IMR-90 (cell line): ENCODE data around the gene HDAC9. TPM values are rescaled to one million over a fixed set of nuclear protein-coding genes. Genes with fewer than 3 reads are reported as not detected.
A peak's percentile ranks its signal among the peaks of the same experiment; 100 is the strongest.

ENCODE experiments used
- ATAC-seq: fragments of 200-7000 bp; cut with Tn5 transposase; 2 replicates; pipeline ENCODE4 v1.9.1; 2020; ENCODE audit warnings: low read depth, mild to moderate bottlenecking, moderate library complexity
- BruUV-seq: library from RNA; stranded (reverse); fragments of 400-500 nt; replicated peaks from 2 replicates; lab custom pipeline; 2021; lab: Mats Ljungman, UMichigan
- CTCF ChIA-PET: fragments of 300-600 bp; formaldehyde crosslinking; extraction: SDS; loops from one replicate; lab custom pipeline; 2021; ENCODE audit warnings: antibody characterized with exemption; lab: Yijun Ruan, JAX
- POLR2A ChIA-PET: fragments of 300-600 bp; sonication (Branson Sonifier 250); formaldehyde crosslinking; loops from one replicate; lab custom pipeline; 2022; ENCODE audit warnings: antibody characterized with exemption; ENCODE audit not compliant: unreplicated experiment; lab: Charles Lee
- DNase-seq: peaks from one replicate; pipeline ENCODE4 v3.0.0; 2013
- H2AFZ ChIP-seq: replicated peaks from 2 replicates; pipeline ENCODE3; 2013; ENCODE audit warnings: low read length, mild to moderate bottlenecking; ENCODE audit not compliant: poor library complexity
- H2AK5ac ChIP-seq: 2 replicates; pipeline ENCODE4 v1.6.1; 2013; ENCODE audit warnings: low read depth, low read length, inconsistent platforms
- H2AK9ac ChIP-seq: replicated peaks from 2 replicates; pipeline ENCODE3; 2013; ENCODE audit warnings: mild to moderate bottlenecking, low read depth, low read length, moderate library complexity; ENCODE audit not compliant: poor library complexity
- H2BK120ac ChIP-seq: 2 replicates; pipeline ENCODE4 v1.6.1; 2013; ENCODE audit warnings: low read depth, low read length, inconsistent platforms
- H2BK15ac ChIP-seq: 3 replicates; pipeline ENCODE4 v1.6.1; 2013; ENCODE audit warnings: low read depth, low read length, inconsistent platforms
- H2BK20ac ChIP-seq: 2 replicates; pipeline ENCODE4 v1.6.1; 2013; ENCODE audit warnings: low read depth, mild to moderate bottlenecking, inconsistent platforms, low read length, moderate library complexity
- H2BK5ac ChIP-seq: 2 replicates; pipeline ENCODE4 v1.6.1; 2013; ENCODE audit warnings: mild to moderate bottlenecking, low read depth, low read length, inconsistent platforms; ENCODE audit not compliant: poor library complexity, severe bottlenecking
- H3K14ac ChIP-seq: replicated peaks from 2 replicates; pipeline ENCODE4 v1.6.1; 2013; ENCODE audit warnings: low read depth, low read length, inconsistent platforms
- H3K18ac ChIP-seq: 2 replicates; pipeline ENCODE4 v1.6.1; 2013; ENCODE audit warnings: low read depth, low read length, control low read depth
- H3K23ac ChIP-seq: 2 replicates; pipeline ENCODE4 v1.6.1; 2013; ENCODE audit warnings: low read depth, low read length, inconsistent platforms
- H3K27ac ChIP-seq: 2 replicates; pipeline ENCODE4 v1.5.1; 2013; ENCODE audit warnings: mild to moderate bottlenecking, control low read depth, low read length; ENCODE audit not compliant: insufficient read depth
- H3K27me3 ChIP-seq: 2 replicates; pipeline ENCODE4 v1.6.1; 2013; ENCODE audit warnings: low read length; ENCODE audit not compliant: control insufficient read depth, insufficient read depth
- H3K36me3 ChIP-seq: 2 replicates; pipeline ENCODE4 v1.6.1; 2013; ENCODE audit warnings: low read length, mixed read lengths; ENCODE audit not compliant: control insufficient read depth, insufficient read depth
- H3K4ac ChIP-seq: 2 replicates; pipeline ENCODE4 v1.6.1; 2013; ENCODE audit warnings: low read depth, low read length, inconsistent platforms
- H3K4me1 ChIP-seq: 2 replicates; pipeline ENCODE4 v1.6.1; 2013; ENCODE audit warnings: low read length, mixed read lengths; ENCODE audit not compliant: control insufficient read depth, insufficient read depth
- H3K4me2 ChIP-seq: 2 replicates; pipeline ENCODE4 v1.6.1; 2013; ENCODE audit warnings: low read depth, mild to moderate bottlenecking, control low read depth, low read length, moderate library complexity
- H3K4me3 ChIP-seq: 2 replicates; pipeline ENCODE4 v1.5.1; 2013; ENCODE audit warnings: low read depth, mild to moderate bottlenecking, control low read depth, low read length, moderate library complexity; ENCODE audit not compliant: insufficient read depth
- H3K56ac ChIP-seq: 2 replicates; pipeline ENCODE4 v1.6.1; 2013; ENCODE audit warnings: low read length, inconsistent platforms; ENCODE audit not compliant: insufficient read depth; ENCODE audit errors: extremely low read depth
- H3K79me1 ChIP-seq, 2 experiments: 2 replicates each; pipeline ENCODE4 v1.6.1; 2013; ENCODE audit warnings: low read length in 2 of 2, inconsistent platforms in 1 of 2, low read depth in 1 of 2
- H3K9ac ChIP-seq: 2 replicates; pipeline ENCODE4 v1.6.1; 2013; ENCODE audit warnings: low read depth, low read length, control low read depth
- H3K9me1 ChIP-seq: 2 replicates; pipeline ENCODE4 v1.6.1; 2013; ENCODE audit warnings: low read length, inconsistent platforms; ENCODE audit not compliant: insufficient read depth
- H3K9me3 ChIP-seq: 2 replicates; pipeline ENCODE4 v1.6.1; 2013; ENCODE audit warnings: low read length; ENCODE audit not compliant: control insufficient read depth, insufficient read depth
- H4K20me1 ChIP-seq: 2 replicates; pipeline ENCODE4 v1.6.1; 2013; ENCODE audit warnings: low read length, inconsistent platforms; ENCODE audit not compliant: insufficient read depth
- H4K5ac ChIP-seq: 2 replicates; pipeline ENCODE4 v1.6.1; 2013; ENCODE audit warnings: mild to moderate bottlenecking, low read depth, low read length, control low read depth
- H4K8ac ChIP-seq, 2 experiments: 2 replicates each; pipeline ENCODE4 v1.6.1; 2013; ENCODE audit warnings: low read depth in 2 of 2, low read length in 2 of 2, control low read depth in 1 of 2, inconsistent platforms in 1 of 2
- H4K91ac ChIP-seq: 2 replicates; pipeline ENCODE4 v1.6.1; 2013; ENCODE audit warnings: low read depth, low read length, inconsistent platforms; ENCODE audit not compliant: insufficient read depth
- BHLHE40 ChIP-seq: fragments of 150-350 bp; IDR thresholded peaks from 2 replicates; pipeline ENCODE4 v1.6.1; 2016; ENCODE audit warnings: mild to moderate bottlenecking, low read depth, low read length
- CEBPB ChIP-seq: IDR thresholded peaks from 2 replicates; pipeline ENCODE4 v1.6.1; 2012; ENCODE audit warnings: low read depth, low read length, improper control_type of control experiment
- CHD1 ChIP-seq: IDR thresholded peaks from 2 replicates; pipeline ENCODE4 v1.6.1; 2012; ENCODE audit warnings: low read depth, low read length, improper control_type of control experiment
- ELK1 ChIP-seq: fragments of 150-350 bp; IDR thresholded peaks from 2 replicates; pipeline ENCODE4 v1.6.1; 2016; ENCODE audit warnings: low read depth, mild to moderate bottlenecking, low read length, moderate library complexity, borderline replicate concordance
- FOS ChIP-seq: fragments of 150-350 bp; IDR thresholded peaks from 2 replicates; pipeline ENCODE4 v1.6.1; 2016; ENCODE audit warnings: low read depth, low read length
- MAFK ChIP-seq: IDR thresholded peaks from 2 replicates; pipeline ENCODE4 v1.6.1; 2012; ENCODE audit warnings: low read depth, low read length, improper control_type of control experiment
- MAZ ChIP-seq: IDR thresholded peaks from 2 replicates; pipeline ENCODE4 v1.6.1; 2012; ENCODE audit warnings: low read depth, mild to moderate bottlenecking, low read length, improper control_type of control experiment, moderate library complexity, borderline replicate concordance
- MXI1 ChIP-seq: IDR thresholded peaks from 2 replicates; pipeline ENCODE4 v1.6.1; 2012; ENCODE audit warnings: low read depth, mild to moderate bottlenecking, low read length, moderate library complexity, borderline replicate concordance
- NFE2L2 ChIP-seq: fragments of 150-350 bp; IDR thresholded peaks from 2 replicates; pipeline ENCODE4 v1.6.1; 2016; ENCODE audit warnings: low read depth, mild to moderate bottlenecking, low read length
- POLR2A ChIP-seq: IDR thresholded peaks from 2 replicates; pipeline ENCODE4 v1.6.1; 2012; ENCODE audit warnings: mild to moderate bottlenecking, low read depth, low read length
- RAD21 ChIP-seq: IDR thresholded peaks from 2 replicates; pipeline ENCODE4 v1.6.1; 2012; ENCODE audit warnings: low read length, improper control_type of control experiment
- RCOR1 ChIP-seq: IDR thresholded peaks from 2 replicates; pipeline ENCODE4 v1.6.1; 2012; ENCODE audit warnings: mild to moderate bottlenecking, low read length, improper control_type of control experiment; ENCODE audit not compliant: insufficient replicate concordance
- RFX5 ChIP-seq: IDR thresholded peaks from 2 replicates; pipeline ENCODE4 v1.8.0; 2012; ENCODE audit warnings: low read depth, mild to moderate bottlenecking, low read length, moderate library complexity
- SMC3 ChIP-seq: fragments of 150-350 bp; IDR thresholded peaks from 2 replicates; pipeline ENCODE4 v1.6.1; 2016; ENCODE audit warnings: low read depth, mild to moderate bottlenecking, antibody characterized with exemption, low read length, moderate library complexity
- USF2 ChIP-seq: fragments of 150-350 bp; IDR thresholded peaks from 2 replicates; pipeline ENCODE4 v1.6.1; 2017; ENCODE audit warnings: mild to moderate bottlenecking, antibody characterized with exemption, low read length, low read depth
- WGBS, 2 experiments: methylation state at CpG; one replicate each; pipeline versions ENCODE4 v1.1.5 to v1.1.7; 2013; ENCODE audit warnings: missing lambda C conversion rate in 2 of 2; ENCODE audit not compliant: insufficient read length in 1 of 2; ENCODE audit errors: extremely low coverage in 2 of 2; 5-methylcytosine and 5-hydroxymethylcytosine counted together
- dilution Hi-C: fragments of 300-500 bp; cut with HindIII; formaldehyde crosslinking; loops from one replicate; pipeline ENCODE4 v1.14.3; 2018; ENCODE audit warnings: low sequenced_read_pairs; ENCODE audit not compliant: unreplicated experiment
- in situ Hi-C: fragments of 300-500 bp; cut with MboI; formaldehyde crosslinking; loops from 3 replicates; pipeline ENCODE4 v1.14.3; 2019; ENCODE audit warnings: low sequenced_read_pairs, inconsistent platforms, mixed read lengths
- intact Hi-C: fragments of 100-400 bp; cut with micrococcal nuclease; formaldehyde crosslinking; loops from 2 replicates; pipeline ENCODE4 v1.10.0; 2022
- polyA plus RNA-seq, 3 experiments: library from polyadenylated mRNA; depleted of rRNA; stranded (reverse); fragments of >200 nt; gene quantifications; 2 replicates each; pipeline ENCODE4 v1.2.3, GENCODE V29; 2012; ENCODE audit warnings: low replicate concordance in 1 of 3
- total RNA-seq: library from RNA; depleted of rRNA; stranded (reverse); fragments of >200 nt; gene quantifications from 2 replicates; pipeline ENCODE4 v1.2.3, GENCODE V29; 2012
- TF ChIP-seq, protein P1 (sequence below): conservative IDR thresholded peaks from 2 replicates; pipeline ENCODE4 v1.5.1; 2012; ENCODE audit warnings: mild to moderate bottlenecking, low read depth, low read length, improper control_type of control experiment

The HDAC9 gene
- total and polyA plus RNA-seq, 2 of the 4 experiments (the other 2 are of a cell fraction), result 4.3 to 24.7 TPM

- H3K4ac ChIP-seq, result no peak overlapping the region
Observed at GRCh38 chr7:18788026-18788425, 292.5 kb downstream of the HDAC9 start.

More at GRCh38 chr7:18788026-18788425, 292.5 kb downstream of the HDAC9 start:
- Histone ChIP-seq H4K5ac (no peak overlapping the region), H2BK15ac (no peak overlapping the region), H2BK5ac (no peak overlapping the region), H2AFZ (no peak overlapping the region), H3K79me1 (no peaks in the 10 kb centered on the region), H3K4me2 (no peak overlapping the region), H4K20me1 (no peaks in the 10 kb centered on the region), H3K27ac (no peak overlapping the region), H3K56ac (no peak overlapping the region), H4K91ac (no peak overlapping the region), H4K8ac (no peak overlapping the region), H3K14ac (no peak overlapping the region), H3K9ac (no peak overlapping the region), H3K4me1 (peaks cover 3% of the 10 kb centered on the region), H2BK20ac (no peak overlapping the region), H3K23ac (no peak overlapping the region), H3K9me3 (no peaks in the 10 kb centered on the region), H3K27me3 (no peaks in the 10 kb centered on the region), H3K36me3 (no peaks in the 10 kb centered on the region), H3K18ac (no peak overlapping the region), H2AK9ac (no peak overlapping the region), H3K9me1 (0 out of 2 replicates have a peak, but pooled peaks cover under 1% of the 10 kb centered on the region), H3K4me3 (no peak overlapping the region), H2BK120ac (no peak overlapping the region), H2AK5ac (no peak overlapping the region)
- ChIA-PET CTCF (no interaction called here), POLR2A (no interaction called here)
- dilution Hi-C loops (no loop called here), in situ Hi-C loops (no loop called here), intact Hi-C loops (no loop called here)
- 0 out of 2 replicates have a peak, but pooled peaks have one; percentile 43 for ATAC-seq
- TF ChIP-seq FOS (no peak), MXI1 (no peak), RAD21 (no peak), SMC3 (no peak), CHD1 (no peak), MAZ (no peak), USF2 (no peak), MAFK (no peak), NFE2L2 (no peak), ELK1 (no peak), RCOR1 (no peak), RFX5 (no peak), BHLHE40 (no peak), POLR2A (no peak), CEBPB (no peak)
- TF ChIP-seq, protein P1, sequence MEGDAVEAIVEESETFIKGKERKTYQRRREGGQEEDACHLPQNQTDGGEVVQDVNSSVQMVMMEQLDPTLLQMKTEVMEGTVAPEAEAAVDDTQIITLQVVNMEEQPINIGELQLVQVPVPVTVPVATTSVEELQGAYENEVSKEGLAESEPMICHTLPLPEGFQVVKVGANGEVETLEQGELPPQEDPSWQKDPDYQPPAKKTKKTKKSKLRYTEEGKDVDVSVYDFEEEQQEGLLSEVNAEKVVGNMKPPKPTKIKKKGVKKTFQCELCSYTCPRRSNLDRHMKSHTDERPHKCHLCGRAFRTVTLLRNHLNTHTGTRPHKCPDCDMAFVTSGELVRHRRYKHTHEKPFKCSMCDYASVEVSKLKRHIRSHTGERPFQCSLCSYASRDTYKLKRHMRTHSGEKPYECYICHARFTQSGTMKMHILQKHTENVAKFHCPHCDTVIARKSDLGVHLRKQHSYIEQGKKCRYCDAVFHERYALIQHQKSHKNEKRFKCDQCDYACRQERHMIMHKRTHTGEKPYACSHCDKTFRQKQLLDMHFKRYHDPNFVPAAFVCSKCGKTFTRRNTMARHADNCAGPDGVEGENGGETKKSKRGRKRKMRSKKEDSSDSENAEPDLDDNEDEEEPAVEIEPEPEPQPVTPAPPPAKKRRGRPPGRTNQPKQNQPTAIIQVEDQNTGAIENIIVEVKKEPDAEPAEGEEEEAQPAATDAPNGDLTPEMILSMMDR, result no peak
- no CpG with 5 or more reads among the region's 2 CpGs for WGBS, 2 experiments
- DNase-seq, result no peak
- BruUV-seq, result no TSS peak
